ENCODE measurements around the gene GNA12. TPM values are rescaled to one million over a fixed set of nuclear protein-coding genes. Genes with fewer than 3 reads are reported as not detected.

GNA12 gene
- total RNA-seq, 4 donors from 2014 or later = 11.0 to 68.5 (median 20.4) TPM

DNA sequence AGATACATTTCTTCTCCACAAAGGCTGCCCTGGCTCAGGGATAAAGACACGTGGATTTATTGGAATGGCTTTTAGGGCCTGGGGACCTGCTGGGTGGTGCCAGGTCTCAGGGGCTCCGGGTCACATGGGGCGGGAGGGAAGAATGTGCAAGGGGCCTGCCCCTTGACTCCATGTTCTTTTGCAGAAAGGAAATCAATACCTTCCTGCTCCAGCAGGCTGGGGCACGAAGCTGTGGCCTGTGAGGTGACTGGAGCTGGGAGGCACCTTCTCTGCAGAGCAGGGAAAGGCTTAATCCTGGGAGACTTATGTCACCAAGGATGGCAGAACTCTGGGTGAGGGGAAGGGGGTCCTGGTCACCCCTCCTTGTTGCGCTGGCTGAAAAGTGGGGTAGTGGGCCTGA lies 42.3 kb upstream of the GNA12 start:
- H3K27me3 ChIP-seq = no peaks in the 10 kb centered on the region
- no peaks in the 10 kb centered on the region for H3K9me3 ChIP-seq
- H3K36me3 ChIP-seq = no peaks in the 10 kb centered on the region
- H3K4me1 ChIP-seq = no peaks in the 10 kb centered on the region
- no peak for TF ChIP-seq POLR2A (IDR thresholded peaks at IDR 0.05)
- no peak for DNase-seq
- H3K27ac ChIP-seq = no peak overlapping the region
- no peak overlapping the region for H3K4me3 ChIP-seq

DNA sequence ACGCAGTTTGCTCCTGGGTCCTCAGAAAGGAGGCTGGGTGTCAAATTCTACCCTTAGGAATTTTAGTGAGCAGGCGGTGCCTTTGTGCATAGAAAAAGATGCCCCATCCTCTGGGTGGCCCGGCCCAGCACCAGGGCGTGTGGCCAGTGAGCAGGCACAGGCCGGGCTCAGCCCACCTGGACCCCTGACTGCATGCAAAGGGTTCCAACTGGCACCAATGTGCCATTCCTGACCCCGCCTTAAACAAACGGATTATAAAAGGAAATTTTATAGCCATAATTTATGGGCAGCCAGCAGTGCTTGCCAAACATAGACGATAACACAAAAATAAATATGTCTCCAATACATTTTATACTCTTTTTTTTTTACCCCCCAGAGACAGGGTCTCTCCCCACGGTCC lies 40.1 kb upstream of the GNA12 start:
- Histone ChIP-seq H3K4me3 (no peak overlapping the region), H3K27ac (no peak overlapping the region), H3K4me1 (no peaks in the 10 kb centered on the region), H3K27me3 (no peaks in the 10 kb centered on the region), H3K36me3 (no peaks in the 10 kb centered on the region), H3K9me3 (no peaks in the 10 kb centered on the region)
- DNase-seq = no peak
- TF ChIP-seq, protein P1, sequence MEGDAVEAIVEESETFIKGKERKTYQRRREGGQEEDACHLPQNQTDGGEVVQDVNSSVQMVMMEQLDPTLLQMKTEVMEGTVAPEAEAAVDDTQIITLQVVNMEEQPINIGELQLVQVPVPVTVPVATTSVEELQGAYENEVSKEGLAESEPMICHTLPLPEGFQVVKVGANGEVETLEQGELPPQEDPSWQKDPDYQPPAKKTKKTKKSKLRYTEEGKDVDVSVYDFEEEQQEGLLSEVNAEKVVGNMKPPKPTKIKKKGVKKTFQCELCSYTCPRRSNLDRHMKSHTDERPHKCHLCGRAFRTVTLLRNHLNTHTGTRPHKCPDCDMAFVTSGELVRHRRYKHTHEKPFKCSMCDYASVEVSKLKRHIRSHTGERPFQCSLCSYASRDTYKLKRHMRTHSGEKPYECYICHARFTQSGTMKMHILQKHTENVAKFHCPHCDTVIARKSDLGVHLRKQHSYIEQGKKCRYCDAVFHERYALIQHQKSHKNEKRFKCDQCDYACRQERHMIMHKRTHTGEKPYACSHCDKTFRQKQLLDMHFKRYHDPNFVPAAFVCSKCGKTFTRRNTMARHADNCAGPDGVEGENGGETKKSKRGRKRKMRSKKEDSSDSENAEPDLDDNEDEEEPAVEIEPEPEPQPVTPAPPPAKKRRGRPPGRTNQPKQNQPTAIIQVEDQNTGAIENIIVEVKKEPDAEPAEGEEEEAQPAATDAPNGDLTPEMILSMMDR (IDR thresholded peaks at IDR 0.05) = no peak
- TF ChIP-seq POLR2A (IDR thresholded peaks at IDR 0.05) = no peak

DNA sequence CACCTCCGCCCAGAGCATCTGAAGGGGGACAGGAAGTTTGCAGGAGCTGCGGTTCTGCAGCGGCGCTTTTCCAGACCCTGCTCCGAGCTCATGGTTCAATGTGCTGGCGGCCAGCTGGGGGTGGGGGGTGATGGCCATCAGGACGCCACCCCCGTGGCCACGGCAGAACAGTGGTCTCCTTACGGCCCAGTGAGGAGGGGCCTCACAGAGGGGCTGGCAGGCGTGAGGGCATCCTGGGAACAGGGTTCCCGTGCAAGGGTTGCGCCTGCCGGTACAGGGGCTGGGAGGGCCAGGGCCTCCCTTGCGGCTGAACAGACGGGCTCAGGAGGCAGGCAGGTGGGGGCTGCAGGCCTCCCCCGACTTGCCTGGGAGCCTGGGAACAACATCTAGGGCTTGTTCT lies 39.0 kb upstream of the GNA12 start:
- Histone ChIP-seq H3K27me3 (no peaks in the 10 kb centered on the region), H3K36me3 (no peaks in the 10 kb centered on the region), H3K4me1 (no peaks in the 10 kb centered on the region), H3K27ac (no peak overlapping the region), H3K4me3 (no peak overlapping the region), H3K9me3 (no peaks in the 10 kb centered on the region)
- DNase-seq = no peak
- TF ChIP-seq, protein P1 (IDR thresholded peaks at IDR 0.05) = no peak
- no peak for TF ChIP-seq POLR2A (IDR thresholded peaks at IDR 0.05)

DNA sequence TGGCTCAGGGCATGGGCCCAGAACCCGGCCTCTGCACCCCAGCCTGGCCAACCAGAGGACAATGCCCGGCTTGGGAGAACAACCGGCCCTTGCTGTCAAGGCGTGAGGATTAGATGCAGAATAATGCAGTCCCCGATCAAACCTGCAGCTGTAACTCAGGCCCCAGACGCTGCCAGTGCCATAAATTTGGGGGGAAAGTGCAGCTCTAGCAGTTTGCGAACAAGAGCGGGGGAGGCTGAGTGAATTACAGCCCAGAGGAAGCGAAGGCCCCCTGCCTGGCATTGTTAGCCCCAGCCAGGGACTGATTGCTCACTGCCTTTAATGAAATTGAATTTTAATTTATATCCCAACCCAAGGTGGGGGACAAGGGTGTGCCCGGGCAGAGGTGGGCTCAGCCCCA lies 38.0 kb upstream of the GNA12 start:
- Histone ChIP-seq H3K9me3 (no peaks in the 10 kb centered on the region), H3K36me3 (no peaks in the 10 kb centered on the region), H3K4me1 (no peaks in the 10 kb centered on the region), H3K27ac (no peak overlapping the region), H3K27me3 (no peaks in the 10 kb centered on the region), H3K4me3 (no peak overlapping the region)
- no peak for TF ChIP-seq POLR2A (IDR thresholded peaks at IDR 0.05)
- TF ChIP-seq, protein P1 (IDR thresholded peaks at IDR 0.05) = no peak
- DNase-seq = no peak

DNA sequence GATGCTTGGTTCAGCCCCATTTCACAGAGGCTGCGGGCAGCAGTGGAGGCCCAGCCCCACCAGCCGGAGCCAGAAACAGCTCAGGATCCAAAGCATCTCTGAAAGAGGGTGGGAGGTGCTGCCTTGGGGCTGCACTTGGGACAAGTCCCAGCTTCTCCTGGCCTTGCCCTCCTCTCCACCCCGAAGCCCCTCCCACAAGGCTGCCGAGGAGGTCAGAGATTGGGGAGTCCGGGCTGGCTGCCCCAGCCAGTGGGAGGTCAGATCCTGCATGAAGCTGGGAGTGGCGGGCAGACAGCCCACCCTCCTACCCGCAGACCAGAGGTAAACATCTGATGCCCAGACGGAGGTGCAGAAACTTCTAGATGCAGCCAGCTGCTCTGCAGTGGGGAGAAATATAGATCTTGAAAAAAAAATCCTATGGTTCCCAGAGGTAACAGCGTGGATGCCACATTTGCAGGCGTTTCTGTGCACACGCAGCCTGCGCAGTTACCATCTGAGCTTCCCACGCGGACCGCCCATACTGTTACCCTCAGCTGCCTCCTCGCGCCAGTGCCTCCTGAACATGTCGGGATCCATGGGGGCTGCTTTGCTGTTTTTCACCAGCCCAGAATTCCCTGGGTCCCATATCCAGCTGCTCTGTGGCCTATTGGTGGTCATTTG lies 36.9 kb upstream of the GNA12 start:
- no peaks in the 10 kb centered on the region for H3K4me1 ChIP-seq
- H3K36me3 ChIP-seq = no peaks in the 10 kb centered on the region
- no peaks in the 10 kb centered on the region for H3K27me3 ChIP-seq
- H3K27ac ChIP-seq = no peak overlapping the region
- H3K9me3 ChIP-seq = no peaks in the 10 kb centered on the region
- H3K4me3 ChIP-seq = no peak overlapping the region
- no peak for DNase-seq
- no peak for TF ChIP-seq POLR2A (IDR thresholded peaks at IDR 0.05)
- TF ChIP-seq, protein P1 (IDR thresholded peaks at IDR 0.05) = no peak

DNA sequence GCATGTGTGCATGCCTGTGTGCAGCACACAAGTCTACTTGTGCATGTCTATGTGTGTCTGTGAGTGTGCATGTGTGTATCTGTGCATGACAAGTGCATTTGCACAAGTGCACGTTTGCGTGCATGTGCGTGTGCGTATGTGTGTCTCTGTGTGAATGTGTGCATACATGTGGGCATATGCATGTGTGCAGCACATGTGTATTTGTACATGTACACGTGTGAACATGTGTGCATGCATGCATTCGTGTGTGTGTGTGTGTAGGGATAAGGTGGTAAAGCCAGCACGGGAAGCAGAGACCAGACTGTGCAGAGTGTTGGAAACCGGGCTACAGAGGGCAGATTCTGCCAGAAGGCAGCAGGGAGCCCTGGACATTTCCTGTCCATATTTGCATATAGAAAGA lies 35.9 kb upstream of the GNA12 start:
- H3K27ac ChIP-seq = no peak overlapping the region
- no peaks in the 10 kb centered on the region for H3K36me3 ChIP-seq
- no peak for DNase-seq
- no peaks in the 10 kb centered on the region for H3K4me1 ChIP-seq
- H3K27me3 ChIP-seq = no peaks in the 10 kb centered on the region
- H3K9me3 ChIP-seq = no peaks in the 10 kb centered on the region
- TF ChIP-seq POLR2A (IDR thresholded peaks at IDR 0.05) = no peak
- TF ChIP-seq, protein P1 (IDR thresholded peaks at IDR 0.05) = no peak
- H3K4me3 ChIP-seq = no peak overlapping the region
